HUES64 (cell line): ENCODE measurements around the gene USP3.
"Not testable (repeated sequence)": the region's sequence is repeated elsewhere in the genome, so short reads cannot be mapped to it uniquely, and the experiment has no call there.

Experiments
- H3K27ac ChIP-seq: 2 replicates; pipeline ENCODE4 v1.7.0; 2013; ENCODE audit warnings: low read depth, low read length, inconsistent platforms
- H3K27me3 ChIP-seq: 2 replicates; pipeline ENCODE4 v1.6.1; 2013; ENCODE audit warnings: mild to moderate bottlenecking, low read length; ENCODE audit not compliant: insufficient read depth
- H3K36me3 ChIP-seq: 2 replicates; pipeline ENCODE4 v1.6.1; 2013; ENCODE audit warnings: mild to moderate bottlenecking, low read length; ENCODE audit not compliant: insufficient read depth
- H3K4me1 ChIP-seq: 2 replicates; pipeline ENCODE4 v1.6.1; 2013; ENCODE audit warnings: mild to moderate bottlenecking, low read length, moderate library complexity; ENCODE audit not compliant: insufficient read depth
- H3K4me3 ChIP-seq: 2 replicates; pipeline ENCODE4 v1.5.1; 2013; ENCODE audit warnings: mild to moderate bottlenecking, low read length, moderate library complexity
- H3K9ac ChIP-seq: 2 replicates; pipeline ENCODE4 v1.6.1; 2013; ENCODE audit warnings: mild to moderate bottlenecking, low read depth, low read length
- H3K9me3 ChIP-seq: 2 replicates; pipeline ENCODE4 v1.6.1; 2013; ENCODE audit warnings: low read depth, low read length; ENCODE audit not compliant: insufficient read depth
- WGBS: fragments of 150-250, 120-280 bp; methylation state at CpG from one replicate; pipeline ENCODE4 v1.1.7; 2013; ENCODE audit warnings: missing lambda C conversion rate; 5-methylcytosine and 5-hydroxymethylcytosine counted together

USP3 gene

GRCh38 chr15:63605036-63605435, 100.6 kb downstream of the USP3 start:
- no peak overlapping the region for H3K27ac ChIP-seq
- H3K4me3 ChIP-seq, result no peak overlapping the region
- no peaks in the 10 kb centered on the region for H3K9me3 ChIP-seq
- H3K36me3 ChIP-seq, result peaks cover 21% of the 10 kb centered on the region
- WGBS, result 96% methylated on average over 3 of the region's 3 CpGs
- H3K9ac ChIP-seq, result no peak overlapping the region
- 0 out of 2 replicates have a peak, but pooled peaks cover under 1% of the 10 kb centered on the region for H3K4me1 ChIP-seq
- H3K27me3 ChIP-seq, result peaks cover 37% of the 10 kb centered on the region

- H3K27ac ChIP-seq, result no peak overlapping the region
- H3K9me3 ChIP-seq, result no peaks in the 10 kb centered on the region
- peaks cover 21% of the 10 kb centered on the region for H3K36me3 ChIP-seq
- no peaks in the 10 kb centered on the region for H3K4me1 ChIP-seq
- H3K9ac ChIP-seq, result no peak overlapping the region
- 86% methylated on average over 7 of the region's 7 CpGs for WGBS
- H3K4me3 ChIP-seq, result no peak overlapping the region
- peaks cover 30% of the 10 kb centered on the region for H3K27me3 ChIP-seq
Observed at GRCh38 chr15:63605816-63606215, 101.4 kb downstream of the USP3 start.

GRCh38 chr15:63606308-63606707, 101.9 kb downstream of the USP3 start:
- no peaks in the 10 kb centered on the region for H3K9me3 ChIP-seq
- peaks cover 21% of the 10 kb centered on the region for H3K36me3 ChIP-seq
- H3K4me1 ChIP-seq, result no peaks in the 10 kb centered on the region
- no peak overlapping the region for H3K9ac ChIP-seq
- no peak overlapping the region for H3K4me3 ChIP-seq
- peaks cover 26% of the 10 kb centered on the region for H3K27me3 ChIP-seq
- WGBS, result 84% methylated on average over 2 of the region's 2 CpGs
- no peak overlapping the region for H3K27ac ChIP-seq

- Histone ChIP-seq H3K4me3 (no peak overlapping the region), H3K36me3 (peaks cover 25% of the 10 kb centered on the region), H3K27me3 (no peaks in the 10 kb centered on the region), H3K27ac (no peak overlapping the region), H3K9me3 (no peaks in the 10 kb centered on the region), H3K4me1 (no peaks in the 10 kb centered on the region), H3K9ac (no peak overlapping the region)
- WGBS, result 96% methylated on average over 15 of the region's 15 CpGs
Observed at GRCh38 chr15:63608989-63609388, 104.6 kb downstream of the USP3 start.

GRCh38 chr15:63609448-63609847, 105.1 kb downstream of the USP3 start:
- Histone ChIP-seq H3K27ac (no peak overlapping the region), H3K27me3 (no peaks in the 10 kb centered on the region), H3K9ac (no peak overlapping the region), H3K9me3 (no peaks in the 10 kb centered on the region), H3K4me1 (no peaks in the 10 kb centered on the region), H3K36me3 (peaks cover 26% of the 10 kb centered on the region), H3K4me3 (no peak overlapping the region)
- WGBS, result over 99% methylated on average over 6 of the region's 6 CpGs

- no peaks in the 10 kb centered on the region for H3K27me3 ChIP-seq
- H3K4me3 ChIP-seq, result no peak overlapping the region
- H3K27ac ChIP-seq, result no peak overlapping the region
- no peaks in the 10 kb centered on the region for H3K4me1 ChIP-seq
- no peaks in the 10 kb centered on the region for H3K9me3 ChIP-seq
- peaks cover 32% of the 10 kb centered on the region for H3K36me3 ChIP-seq
- H3K9ac ChIP-seq, result no peak overlapping the region
- 50% methylated on average over 6 of the region's 6 CpGs for WGBS
Observed at GRCh38 chr15:63610209-63610841, 105.9 kb downstream of the USP3 start.

- Histone ChIP-seq H3K9me3 (no peaks in the 10 kb centered on the region), H3K4me1 (no peaks in the 10 kb centered on the region), H3K4me3 (no peak overlapping the region), H3K36me3 (peaks cover 40% of the 10 kb centered on the region), H3K27me3 (no peaks in the 10 kb centered on the region), H3K9ac (no peak overlapping the region), H3K27ac (no peak overlapping the region)
- WGBS, result 91% methylated on average over 3 of the region's 3 CpGs
Observed at GRCh38 chr15:63611177-63611576, 106.8 kb downstream of the USP3 start.

- H3K27me3 ChIP-seq, result no peaks in the 10 kb centered on the region
- H3K4me3 ChIP-seq, result no peak overlapping the region
- no peaks in the 10 kb centered on the region for H3K9me3 ChIP-seq
- peaks cover 45% of the 10 kb centered on the region for H3K36me3 ChIP-seq
- no peak overlapping the region for H3K9ac ChIP-seq
- H3K4me1 ChIP-seq, result no peaks in the 10 kb centered on the region
- H3K27ac ChIP-seq, result no peak overlapping the region
- 94% methylated on average over 15 of the region's 15 CpGs for WGBS
Observed at GRCh38 chr15:63612300-63612699, 107.9 kb downstream of the USP3 start.

GRCh38 chr15:63615935-63616334, 111.5 kb downstream of the USP3 start:
- H3K9me3 ChIP-seq, result no peaks in the 10 kb centered on the region
- no peaks in the 10 kb centered on the region for H3K4me1 ChIP-seq
- peaks cover 24% of the 10 kb centered on the region for H3K36me3 ChIP-seq
- H3K27me3 ChIP-seq, result no peaks in the 10 kb centered on the region
- no peak overlapping the region for H3K9ac ChIP-seq
- WGBS, result 95% methylated on average over 3 of the region's 3 CpGs
- H3K4me3 ChIP-seq, result no peak overlapping the region
- H3K27ac ChIP-seq, result no peak overlapping the region

- not testable (repeated sequence) for H3K27ac ChIP-seq, H3K4me1 ChIP-seq, H3K27me3 ChIP-seq, H3K9me3 ChIP-seq, H3K4me3 ChIP-seq, H3K9ac ChIP-seq
- WGBS, result 97% methylated on average over 4 of the region's 4 CpGs
- H3K36me3 ChIP-seq, result peaks cover 26% of the 10 kb centered on the region
Observed at GRCh38 chr15:63617147-63617546, 112.8 kb downstream of the USP3 start.

GRCh38 chr15:63617627-63618026, 113.2 kb downstream of the USP3 start:
- WGBS, result no CpG with 5 or more reads among the region's 3 CpGs
- not testable (repeated sequence) for H3K27me3 ChIP-seq, H3K4me3 ChIP-seq, H3K4me1 ChIP-seq, H3K27ac ChIP-seq, H3K9me3 ChIP-seq, H3K9ac ChIP-seq
- peaks cover 29% of the 10 kb centered on the region for H3K36me3 ChIP-seq

- no CpG with 5 or more reads among the region's 2 CpGs for WGBS
- H3K9me3 ChIP-seq, H3K27ac ChIP-seq, H3K4me1 ChIP-seq, H3K4me3 ChIP-seq, H3K27me3 ChIP-seq, H3K9ac ChIP-seq: not testable (repeated sequence)
- H3K36me3 ChIP-seq, result peaks cover 42% of the 10 kb centered on the region
Observed at GRCh38 chr15:63620760-63621159, 116.4 kb downstream of the USP3 start.
